Astrocyte (in vitro differentiated cells and primary cell): ENCODE results near the gene TIMP2. TPM values are rescaled to one million over a fixed set of nuclear protein-coding genes. Genes with fewer than 3 reads are reported as not detected.

Experiments
- DNase-seq: peaks from one replicate; pipeline ENCODE4 v3.0.0-alpha.2; 2010; ENCODE audit warnings: low read depth
- FAIRE-seq: peaks from 2 replicates; lab custom pipeline; 2011; peaks lifted over from hg19 to GRCh38; lab: Jason Lieb, UNC
- H2AFZ ChIP-seq: 2 replicates; pipeline ENCODE4 v1.6.0; 2012; ENCODE audit warnings: low read depth, low read length, inconsistent platforms
- H3K27ac ChIP-seq: 2 replicates; pipeline ENCODE4 v1.5.1; 2011; ENCODE audit warnings: low read depth, low read length, inconsistent platforms
- H3K27me3 ChIP-seq: 2 replicates; pipeline ENCODE4 v1.6.0; 2011; ENCODE audit warnings: low read length, inconsistent platforms; ENCODE audit not compliant: insufficient read depth
- H3K36me3 ChIP-seq: 2 replicates; pipeline ENCODE4 v1.5.1; 2011; ENCODE audit warnings: low read length, inconsistent platforms; ENCODE audit not compliant: insufficient read depth
- H3K4me1 ChIP-seq: 2 replicates; pipeline ENCODE4 v1.5.1; 2011; ENCODE audit warnings: low read length, inconsistent platforms; ENCODE audit not compliant: insufficient read depth
- H3K4me2 ChIP-seq: 2 replicates; pipeline ENCODE4 v1.6.0; 2012; ENCODE audit warnings: low read length, inconsistent platforms
- H3K4me3 ChIP-seq: 2 replicates; pipeline ENCODE4 v1.5.1; 2011; ENCODE audit warnings: low read depth, mild to moderate bottlenecking, low read length, inconsistent platforms; ENCODE audit not compliant: insufficient read depth
- H3K79me2 ChIP-seq: 2 replicates; pipeline ENCODE4 v1.6.0; 2012; ENCODE audit warnings: mild to moderate bottlenecking, low read length, inconsistent platforms; ENCODE audit not compliant: insufficient read depth
- H3K9ac ChIP-seq: 2 replicates; pipeline ENCODE4 v1.6.0; 2012; ENCODE audit warnings: mild to moderate bottlenecking, low read length, inconsistent platforms
- H3K9me3 ChIP-seq: 2 replicates; pipeline ENCODE4 v1.5.1; 2012; ENCODE audit warnings: low read depth, mild to moderate bottlenecking, low read length, inconsistent platforms; ENCODE audit not compliant: insufficient read depth
- H4K20me1 ChIP-seq: 2 replicates; pipeline ENCODE4 v1.6.0; 2012; ENCODE audit warnings: low read length, inconsistent platforms; ENCODE audit not compliant: insufficient read depth
- H3K27ac Mint-ChIP-seq: one replicate; pipeline ENCODE4 v1.8.0; 2021; ENCODE audit warnings: mild to moderate bottlenecking, mixed read lengths; ENCODE audit not compliant: unreplicated experiment
- H3K27me3 Mint-ChIP-seq: one replicate; pipeline ENCODE4 v1.8.0; 2021; ENCODE audit warnings: low read depth, mixed read lengths; ENCODE audit not compliant: unreplicated experiment
- H3K36me3 Mint-ChIP-seq: one replicate; pipeline ENCODE4 v1.8.0; 2021; ENCODE audit warnings: low read depth, mixed read lengths; ENCODE audit not compliant: unreplicated experiment
- H3K4me1 Mint-ChIP-seq: one replicate; pipeline ENCODE4 v1.8.0; 2021; ENCODE audit warnings: low read depth, mixed read lengths; ENCODE audit not compliant: unreplicated experiment
- H3K4me3 Mint-ChIP-seq: one replicate; pipeline ENCODE4 v1.8.0; 2021; ENCODE audit warnings: mild to moderate bottlenecking, moderate library complexity, mixed read lengths; ENCODE audit not compliant: unreplicated experiment
- H3K9me3 Mint-ChIP-seq: one replicate; pipeline ENCODE4 v1.8.0; 2021; ENCODE audit warnings: mild to moderate bottlenecking, mixed read lengths; ENCODE audit not compliant: unreplicated experiment
- EZH2 ChIP-seq: IDR thresholded peaks from 2 replicates; pipeline ENCODE4 v1.6.1; 2012; ENCODE audit warnings: mild to moderate bottlenecking, low read length, inconsistent platforms; ENCODE audit not compliant: insufficient read depth
- total RNA-seq: library from RNA; stranded (reverse); gene quantifications from 2 replicates; pipeline ENCODE4 v1.2.1, GENCODE V29; 2021
- TF ChIP-seq, protein P1 (sequence below): IDR thresholded peaks from 2 replicates; pipeline ENCODE4 v1.5.1; 2011; ENCODE audit warnings: low read depth, mild to moderate bottlenecking, inconsistent platforms, low read length, moderate library complexity; ENCODE audit not compliant: insufficient read depth

The TIMP2 gene
- total RNA-seq, 1 donor from 2014 or later = 184 TPM

DNA sequence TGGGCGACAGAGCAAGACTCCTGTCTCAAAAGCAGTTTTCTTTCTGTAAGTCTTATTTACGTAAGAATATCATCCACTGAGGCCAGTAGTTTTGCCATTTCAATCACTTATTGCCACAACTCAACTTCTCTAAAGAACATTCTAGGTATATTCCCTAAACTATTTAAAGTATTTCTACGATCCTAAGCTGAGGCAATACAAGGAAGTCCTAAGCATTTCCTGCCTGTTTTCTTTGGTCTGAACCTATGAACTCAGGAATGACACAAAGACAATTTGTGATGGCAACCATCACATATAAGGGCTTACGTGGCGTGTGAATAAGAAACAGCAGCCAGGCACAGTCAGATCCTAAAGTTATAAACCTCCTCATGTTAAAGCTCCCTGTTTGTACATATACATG lies 98.8 kb downstream of the TIMP2 start:
- Histone ChIP-seq H3K79me2 (peaks cover 75% of the 10 kb centered on the region), H3K9ac (peak overlapping the region; percentile 44), H3K4me3 (no peak overlapping the region), H3K4me2 (peak overlapping the region; percentile 17), H2AFZ (no peak overlapping the region), H3K36me3 (peaks cover 55% of the 10 kb centered on the region), H3K4me1 (peaks cover 25% of the 10 kb centered on the region), H3K27ac (peak overlapping the region; percentile 64), H3K27me3 (no peaks in the 10 kb centered on the region), H4K20me1 (peaks cover 64% of the 10 kb centered on the region), H3K9me3 (no peaks in the 10 kb centered on the region)
- H3K4me1 Mint-ChIP-seq = peaks cover 25% of the 10 kb centered on the region
- no peaks in the 10 kb centered on the region for H3K9me3 Mint-ChIP-seq
- peaks cover 41% of the 10 kb centered on the region for H3K36me3 Mint-ChIP-seq
- no peak for TF ChIP-seq EZH2
- TF ChIP-seq, protein P1, sequence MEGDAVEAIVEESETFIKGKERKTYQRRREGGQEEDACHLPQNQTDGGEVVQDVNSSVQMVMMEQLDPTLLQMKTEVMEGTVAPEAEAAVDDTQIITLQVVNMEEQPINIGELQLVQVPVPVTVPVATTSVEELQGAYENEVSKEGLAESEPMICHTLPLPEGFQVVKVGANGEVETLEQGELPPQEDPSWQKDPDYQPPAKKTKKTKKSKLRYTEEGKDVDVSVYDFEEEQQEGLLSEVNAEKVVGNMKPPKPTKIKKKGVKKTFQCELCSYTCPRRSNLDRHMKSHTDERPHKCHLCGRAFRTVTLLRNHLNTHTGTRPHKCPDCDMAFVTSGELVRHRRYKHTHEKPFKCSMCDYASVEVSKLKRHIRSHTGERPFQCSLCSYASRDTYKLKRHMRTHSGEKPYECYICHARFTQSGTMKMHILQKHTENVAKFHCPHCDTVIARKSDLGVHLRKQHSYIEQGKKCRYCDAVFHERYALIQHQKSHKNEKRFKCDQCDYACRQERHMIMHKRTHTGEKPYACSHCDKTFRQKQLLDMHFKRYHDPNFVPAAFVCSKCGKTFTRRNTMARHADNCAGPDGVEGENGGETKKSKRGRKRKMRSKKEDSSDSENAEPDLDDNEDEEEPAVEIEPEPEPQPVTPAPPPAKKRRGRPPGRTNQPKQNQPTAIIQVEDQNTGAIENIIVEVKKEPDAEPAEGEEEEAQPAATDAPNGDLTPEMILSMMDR = no peak
- DNase-seq (no peak), FAIRE-seq (no peak)
- peak overlapping the region; percentile 48 for H3K27ac Mint-ChIP-seq
- H3K4me3 Mint-ChIP-seq = no peak overlapping the region
- no peaks in the 10 kb centered on the region for H3K27me3 Mint-ChIP-seq

DNA sequence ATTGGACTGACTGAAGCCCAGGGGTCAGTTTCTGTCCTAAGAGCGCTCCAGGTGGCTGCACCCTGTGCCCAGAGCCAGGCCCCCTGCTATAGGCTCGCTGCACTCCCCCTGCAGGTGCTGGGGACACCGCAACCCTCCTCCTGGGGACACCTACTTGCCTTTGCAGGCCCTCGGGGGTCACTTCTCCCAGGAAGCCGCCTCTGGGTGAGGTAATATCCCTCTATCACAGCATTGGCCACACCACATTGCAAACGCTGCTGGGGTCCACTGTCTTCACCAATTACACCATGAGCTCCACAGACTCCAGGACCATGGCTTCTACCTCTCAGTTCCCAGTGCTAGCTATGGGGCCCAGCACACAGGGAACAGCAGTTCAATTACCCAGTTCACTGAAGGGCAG lies 99.5 kb downstream of the TIMP2 start:
- H3K9me3 Mint-ChIP-seq = no peaks in the 10 kb centered on the region
- no peak overlapping the region for H3K4me3 Mint-ChIP-seq
- H3K27ac Mint-ChIP-seq = no peak overlapping the region
- Histone ChIP-seq H3K36me3 (peaks cover 60% of the 10 kb centered on the region), H3K4me3 (no peak overlapping the region), H3K9me3 (no peaks in the 10 kb centered on the region), H3K4me2 (no peak overlapping the region), H3K27me3 (no peaks in the 10 kb centered on the region), H3K27ac (peak overlapping the region; percentile 10), H3K79me2 (peaks cover 72% of the 10 kb centered on the region), H4K20me1 (peaks cover 61% of the 10 kb centered on the region), H2AFZ (no peak overlapping the region), H3K9ac (no peak overlapping the region), H3K4me1 (peaks cover 25% of the 10 kb centered on the region)
- no peak for FAIRE-seq
- TF ChIP-seq, protein P1 = no peak
- TF ChIP-seq EZH2 = no peak
- H3K4me1 Mint-ChIP-seq = peaks cover 25% of the 10 kb centered on the region
- H3K27me3 Mint-ChIP-seq = no peaks in the 10 kb centered on the region
- H3K36me3 Mint-ChIP-seq = peaks cover 45% of the 10 kb centered on the region
- no peak for DNase-seq

DNA sequence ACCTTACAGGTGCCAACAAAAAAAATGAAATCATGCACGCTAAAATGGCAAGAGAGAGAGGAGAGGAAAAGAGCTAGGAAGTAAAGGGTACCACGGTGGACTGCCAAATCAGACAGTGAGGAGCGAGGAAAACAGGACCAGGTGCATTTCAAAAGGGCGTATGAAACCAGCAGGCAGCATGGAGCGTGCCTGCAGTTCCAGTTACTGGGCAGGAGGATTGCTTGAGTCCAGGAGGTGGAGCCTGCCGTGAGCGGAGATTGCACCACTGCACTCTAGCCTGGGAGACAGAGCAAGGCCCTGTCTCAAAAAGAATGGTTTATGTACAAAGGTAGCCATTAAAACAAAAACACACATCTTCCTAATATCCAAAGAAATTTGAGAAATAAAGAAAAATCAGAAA lies 100.9 kb downstream of the TIMP2 start:
- peaks cover 47% of the 10 kb centered on the region for H4K20me1 ChIP-seq
- no peaks in the 10 kb centered on the region for H3K9me3 Mint-ChIP-seq
- H3K79me2 ChIP-seq = peaks cover 58% of the 10 kb centered on the region
- no peaks in the 10 kb centered on the region for H3K9me3 ChIP-seq
- no peak for TF ChIP-seq EZH2
- TF ChIP-seq, protein P1 = no peak
- H3K27me3 ChIP-seq = no peaks in the 10 kb centered on the region
- H3K27me3 Mint-ChIP-seq = no peaks in the 10 kb centered on the region
- peaks cover 47% of the 10 kb centered on the region for H3K36me3 Mint-ChIP-seq
- H3K4me3 ChIP-seq = no peak overlapping the region
- H3K4me2 ChIP-seq = no peak overlapping the region
- H3K27ac ChIP-seq = no peak overlapping the region
- peaks cover 25% of the 10 kb centered on the region for H3K4me1 Mint-ChIP-seq
- peak overlapping the region; percentile 8 for H3K27ac Mint-ChIP-seq
- FAIRE-seq (no peak), DNase-seq (no peak)
- no peak overlapping the region for H3K9ac ChIP-seq
- H3K4me1 ChIP-seq = peaks cover 25% of the 10 kb centered on the region
- no peak overlapping the region for H2AFZ ChIP-seq
- peaks cover 64% of the 10 kb centered on the region for H3K36me3 ChIP-seq
- H3K4me3 Mint-ChIP-seq = no peak overlapping the region
